ENCODE data around the gene SLC16A14.

SLC16A14 gene

GRCh38 chr2:230053753-230054478, 14.8 kb downstream of the SLC16A14 start:
- no peak for TF ChIP-seq GATA2 (IDR thresholded peaks at IDR 0.05; ENCODE audit: low read depth, low read length)
- no peak for TF ChIP-seq GATA3 (IDR thresholded peaks at IDR 0.05; ENCODE audit: low read depth, low read length)

- no peak for TF ChIP-seq GATA3 (IDR thresholded peaks at IDR 0.05; ENCODE audit: low read depth, low read length)
- no peak for TF ChIP-seq GATA2 (IDR thresholded peaks at IDR 0.05; ENCODE audit: low read depth, low read length)
These were observed 16.4 kb downstream of the SLC16A14 start for GRCh38 chr2:230052299-230052698.

- TF ChIP-seq GATA2 (IDR thresholded peaks at IDR 0.05; ENCODE audit: low read depth, low read length), result no peak
- no peak for TF ChIP-seq GATA3 (IDR thresholded peaks at IDR 0.05; ENCODE audit: low read depth, low read length)
These were observed 18.6 kb downstream of the SLC16A14 start for GRCh38 chr2:230050136-230050535.

GRCh38 chr2:230048010-230048671, 20.6 kb downstream of the SLC16A14 start:
- TF ChIP-seq GATA3 (IDR thresholded peaks at IDR 0.05; ENCODE audit: low read depth, low read length), result no peak
- no peak for TF ChIP-seq GATA2 (IDR thresholded peaks at IDR 0.05; ENCODE audit: low read depth, low read length)

- TF ChIP-seq GATA3 (IDR thresholded peaks at IDR 0.05; ENCODE audit: low read depth, low read length) (no peak), GATA2 (IDR thresholded peaks at IDR 0.05; ENCODE audit: low read depth, low read length) (no peak)
These were observed 22.2 kb downstream of the SLC16A14 start for GRCh38 chr2:230046491-230046890.

GRCh38 chr2:230043461-230043860, 25.3 kb downstream of the SLC16A14 start:
- no peak for TF ChIP-seq GATA3 (IDR thresholded peaks at IDR 0.05; ENCODE audit: low read depth, low read length)
- TF ChIP-seq GATA2 (IDR thresholded peaks at IDR 0.05; ENCODE audit: low read depth, low read length), result no peak

- TF ChIP-seq GATA3 (IDR thresholded peaks at IDR 0.05; ENCODE audit: low read depth, low read length) (no peak), GATA2 (IDR thresholded peaks at IDR 0.05; ENCODE audit: low read depth, low read length) (no peak)
These were observed 25.7 kb downstream of the SLC16A14 start for GRCh38 chr2:230043025-230043424.

GRCh38 chr2:230042195-230042594, 26.5 kb downstream of the SLC16A14 start:
- no peak for TF ChIP-seq GATA3 (IDR thresholded peaks at IDR 0.05; ENCODE audit: low read depth, low read length)
- TF ChIP-seq GATA2 (IDR thresholded peaks at IDR 0.05; ENCODE audit: low read depth, low read length), result no peak

- TF ChIP-seq GATA2 (IDR thresholded peaks at IDR 0.05; ENCODE audit: low read depth, low read length) (no peak), GATA3 (IDR thresholded peaks at IDR 0.05; ENCODE audit: low read depth, low read length) (no peak)
These were observed 45.4 kb downstream of the SLC16A14 start for GRCh38 chr2:230023313-230023712.

GRCh38 chr2:230019742-230020141, 49.0 kb downstream of the SLC16A14 start:
- TF ChIP-seq GATA3 (IDR thresholded peaks at IDR 0.05; ENCODE audit: low read depth, low read length) (no peak), GATA2 (IDR thresholded peaks at IDR 0.05; ENCODE audit: low read depth, low read length) (no peak)

GRCh38 chr2:230018153-230018552, 50.6 kb downstream of the SLC16A14 start:
- TF ChIP-seq GATA2 (IDR thresholded peaks at IDR 0.05; ENCODE audit: low read depth, low read length) (no peak), GATA3 (IDR thresholded peaks at IDR 0.05; ENCODE audit: low read depth, low read length) (no peak)

- TF ChIP-seq GATA3 (IDR thresholded peaks at IDR 0.05; ENCODE audit: low read depth, low read length) (no peak), GATA2 (IDR thresholded peaks at IDR 0.05; ENCODE audit: low read depth, low read length) (no peak)
These were observed 51.9 kb downstream of the SLC16A14 start for GRCh38 chr2:230016844-230017243.

- TF ChIP-seq GATA3 (IDR thresholded peaks at IDR 0.05; ENCODE audit: low read depth, low read length) (no peak), GATA2 (IDR thresholded peaks at IDR 0.05; ENCODE audit: low read depth, low read length) (no peak)
These were observed 56.3 kb downstream of the SLC16A14 start for GRCh38 chr2:230012267-230012884.

- TF ChIP-seq GATA3 (IDR thresholded peaks at IDR 0.05; ENCODE audit: low read depth, low read length), result no peak
- no peak for TF ChIP-seq GATA2 (IDR thresholded peaks at IDR 0.05; ENCODE audit: low read depth, low read length)
These were observed 57.1 kb downstream of the SLC16A14 start for GRCh38 chr2:230011617-230012016.

- no peak for TF ChIP-seq GATA2 (IDR thresholded peaks at IDR 0.05; ENCODE audit: low read depth, low read length)
- no peak for TF ChIP-seq GATA3 (IDR thresholded peaks at IDR 0.05; ENCODE audit: low read depth, low read length)
These were observed 58.2 kb downstream of the SLC16A14 start for GRCh38 chr2:230010501-230010900.
